SK-N-SH treated with all-trans-retinoic acid at 6 μM for 48 hours (cell line): ENCODE results near the gene TRPM7.
A peak's percentile ranks its signal among the peaks of the same experiment; 100 is the strongest.

ENCODE experiments used
- ATAC-seq: fragments of 200-7000 bp; cut with Tn5 transposase; 3 replicates; pipeline ENCODE4 v1.9.1; 2020; ENCODE audit warnings: mild to moderate bottlenecking, moderate library complexity
- BACH2 ChIP-seq: fragments of 250-450 bp; sonication (Bioruptor Pico); IDR thresholded peaks from 2 replicates; pipeline ENCODE4 v1.9.0; 2021; ENCODE audit warnings: mild to moderate bottlenecking, borderline replicate concordance
- CSDC2 ChIP-seq: fragments of 250-450 bp; sonication (Bioruptor Pico); IDR thresholded peaks from 2 replicates; pipeline ENCODE4 v1.5.0; 2020; ENCODE audit warnings: mild to moderate bottlenecking, moderate library complexity
- CSRNP3 ChIP-seq: fragments of 250-450 bp; sonication (Bioruptor Pico); IDR thresholded peaks from 2 replicates; pipeline ENCODE4 v1.5.1; 2021; ENCODE audit warnings: mild to moderate bottlenecking, moderate library complexity
- ESRRG ChIP-seq: fragments of 250-450 bp; sonication (Bioruptor Pico); IDR thresholded peaks from 2 replicates; pipeline ENCODE4 v1.6.1; 2021; ENCODE audit warnings: mild to moderate bottlenecking
- GLIS3 ChIP-seq: fragments of 250-450 bp; sonication (Bioruptor Pico); IDR thresholded peaks from 2 replicates; pipeline ENCODE4 v1.5.0; 2020; ENCODE audit warnings: mild to moderate bottlenecking, moderate library complexity
- OSR1 ChIP-seq: fragments of 250-450 bp; sonication (Bioruptor Pico); IDR thresholded peaks from 2 replicates; pipeline ENCODE4 v1.8.0; 2022; ENCODE audit warnings: moderate library complexity, mild to moderate bottlenecking, inconsistent platforms
- PATZ1 ChIP-seq: fragments of 250-450 bp; sonication (Bioruptor Pico); IDR thresholded peaks from 2 replicates; pipeline ENCODE4 v1.8.0; 2020; ENCODE audit warnings: mild to moderate bottlenecking, moderate library complexity, borderline replicate concordance
- POU6F1 ChIP-seq: fragments of 250-450 bp; sonication (Bioruptor Pico); IDR thresholded peaks from 2 replicates; pipeline ENCODE4 v1.8.0; 2021; ENCODE audit warnings: low read depth, mild to moderate bottlenecking, moderate library complexity, borderline replicate concordance
- RARB ChIP-seq: fragments of 250-450 bp; sonication (Bioruptor Pico); IDR thresholded peaks from 2 replicates; pipeline ENCODE4 v1.8.0; 2021; ENCODE audit warnings: mild to moderate bottlenecking, moderate library complexity
- TCF4 ChIP-seq: fragments of 250-450 bp; sonication (Bioruptor Pico); IDR thresholded peaks from 2 replicates; pipeline ENCODE4 v1.8.0; 2021; ENCODE audit warnings: mild to moderate bottlenecking, moderate library complexity, borderline replicate concordance
- TOX ChIP-seq: fragments of 250-450 bp; sonication (Bioruptor Pico); IDR thresholded peaks from 2 replicates; pipeline ENCODE4 v1.8.0; 2021; ENCODE audit warnings: mild to moderate bottlenecking, moderate library complexity, borderline replicate concordance
- TSHZ2 ChIP-seq: fragments of 250-450 bp; sonication (Bioruptor Pico); IDR thresholded peaks from 2 replicates; pipeline ENCODE4 v1.5.0; 2020; ENCODE audit warnings: mild to moderate bottlenecking, moderate library complexity
- ZC3H10 ChIP-seq: fragments of 250-450 bp; sonication (Bioruptor Pico); IDR thresholded peaks from 2 replicates; pipeline ENCODE4 v1.5.1; 2021; ENCODE audit warnings: mild to moderate bottlenecking, moderate library complexity
- ZFP3 ChIP-seq: fragments of 250-450 bp; sonication (Bioruptor Pico); IDR thresholded peaks from 2 replicates; pipeline ENCODE4 v1.5.0; 2020; ENCODE audit warnings: mild to moderate bottlenecking, moderate library complexity
- ZFP30 ChIP-seq: fragments of 450-650 bp; formaldehyde crosslinking; IDR thresholded peaks from 2 replicates; pipeline ENCODE4 v1.5.0; 2022; ENCODE audit warnings: mild to moderate bottlenecking, moderate library complexity
- ZNF8 ChIP-seq: fragments of 450-650 bp; formaldehyde crosslinking; IDR thresholded peaks from 2 replicates; pipeline ENCODE4 v1.5.0; 2020; ENCODE audit warnings: mild to moderate bottlenecking, moderate library complexity

TRPM7 gene

DNA sequence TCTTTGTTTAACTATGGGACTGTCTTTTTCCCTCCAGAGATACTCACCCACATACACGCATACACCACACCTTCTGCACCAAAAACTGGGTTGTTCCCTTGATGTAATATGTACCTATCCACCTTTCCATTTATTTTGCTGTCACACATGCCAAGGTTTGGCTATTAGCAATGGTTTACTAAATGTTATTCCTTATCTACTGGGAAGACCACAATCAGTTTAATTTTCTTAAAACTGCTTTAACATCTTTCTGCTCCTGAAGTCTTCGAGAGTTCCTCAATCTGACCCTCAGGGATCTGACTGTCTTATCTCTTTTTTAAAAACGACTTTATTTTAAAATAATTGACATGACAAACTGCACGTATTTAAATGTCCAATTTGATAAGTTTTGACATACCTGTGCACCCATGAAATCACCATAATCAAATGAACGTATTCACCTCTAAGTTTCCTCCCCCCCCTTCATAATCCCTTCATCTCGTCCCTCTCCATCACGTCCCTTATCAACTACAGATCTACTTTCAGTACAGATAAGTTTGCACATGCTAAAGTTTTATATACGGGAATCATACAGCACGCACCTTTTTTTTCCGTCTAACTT is 805 bp upstream of the TRPM7 start:
- ATAC-seq: peak; percentile 4; the same call in 2 of the 3 replicates
- no peak for TF ChIP-seq ZNF8
- no peak for TF ChIP-seq BACH2 (CRISPR knock-in tag)
- no peak for TF ChIP-seq TCF4 (CRISPR knock-in tag)
- TF ChIP-seq GLIS3 (CRISPR knock-in tag): no peak
- no peak for TF ChIP-seq TSHZ2 (CRISPR knock-in tag)
- no peak for TF ChIP-seq ESRRG
- TF ChIP-seq ZFP3 (CRISPR knock-in tag): no peak

DNA sequence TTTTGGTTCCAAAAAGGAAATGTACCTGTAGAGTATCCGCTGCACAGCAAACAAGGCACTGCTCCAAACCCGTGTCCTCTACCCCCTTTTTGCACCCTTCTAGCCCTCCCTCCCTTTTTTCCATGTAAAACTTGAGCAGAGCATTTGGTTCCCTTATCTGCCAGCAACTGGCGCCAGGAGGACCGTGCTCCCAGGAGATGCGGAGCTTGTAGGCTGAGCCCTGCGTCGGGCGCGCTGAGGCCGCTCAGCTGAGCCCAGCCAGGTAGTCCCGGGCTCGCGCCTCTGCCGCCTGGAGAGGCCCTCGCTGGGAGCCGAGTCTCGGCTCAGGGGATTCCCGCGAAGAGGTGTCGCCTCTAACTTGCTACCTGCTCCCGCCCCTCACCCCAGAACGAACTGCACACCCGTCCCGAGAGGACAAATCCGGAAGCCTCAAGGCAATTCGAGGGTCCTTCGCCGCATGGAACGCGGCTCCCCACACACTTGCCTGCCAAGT is 575 bp downstream of the TRPM7 start:
- peak; percentile 87 for ATAC-seq

More for the DNA sequence above, 575 bp downstream of the TRPM7 start:
- TF ChIP-seq TSHZ2 (CRISPR knock-in tag) (no peak), TOX (CRISPR knock-in tag) (no peak), ZNF8 (no peak), ZFP30 (CRISPR knock-in tag) (no peak), BACH2 (CRISPR knock-in tag) (no peak), TCF4 (CRISPR knock-in tag) (no peak), PATZ1 (CRISPR knock-in tag) (no peak), CSDC2 (CRISPR knock-in tag) (no peak), ZC3H10 (CRISPR knock-in tag) (no peak), RARB (CRISPR knock-in tag) (no peak), CSRNP3 (CRISPR knock-in tag) (no peak), ESRRG (no peak), OSR1 (CRISPR knock-in tag) (no peak), POU6F1 (CRISPR knock-in tag) (no peak)
